ENCODE measurements around the gene RRAS.
A peak's percentile ranks its signal among the peaks of the same experiment; 100 is the strongest.

Gene RRAS

GRCh38 chr19:49682274-49682673, 42.3 kb upstream of the RRAS start:
- Histone ChIP-seq H3K4me1 (peaks cover 12% of the 10 kb centered on the region), H3K27me3 (no peaks in the 10 kb centered on the region), H3K9me3 (no peaks in the 10 kb centered on the region), H3K4me3 (ENCODE audit: low read depth, low read length) (no peak overlapping the region), H3K36me3 (peaks cover 59% of the 10 kb centered on the region)
- no peak for TF ChIP-seq CTCF (IDR thresholded peaks at IDR 0.05; ENCODE audit: low read depth, low read length)
- no peak for DNase-seq

GRCh38 chr19:49681830-49682229, 41.9 kb upstream of the RRAS start:
- DNase-seq, result no peak
- Histone ChIP-seq H3K4me3 (ENCODE audit: low read depth, low read length) (no peak overlapping the region), H3K9me3 (no peaks in the 10 kb centered on the region), H3K27me3 (no peaks in the 10 kb centered on the region), H3K4me1 (peaks cover 12% of the 10 kb centered on the region), H3K36me3 (peaks cover 61% of the 10 kb centered on the region)
- no peak for TF ChIP-seq CTCF (IDR thresholded peaks at IDR 0.05; ENCODE audit: low read depth, low read length)

GRCh38 chr19:49680421-49681351, 40.7 kb upstream of the RRAS start:
- Histone ChIP-seq H3K27me3 (no peaks in the 10 kb centered on the region), H3K9me3 (no peaks in the 10 kb centered on the region), H3K36me3 (peaks cover 53% of the 10 kb centered on the region), H3K4me3 (ENCODE audit: low read depth, low read length) (peak overlapping the region; percentile 46), H3K4me1 (peaks cover 12% of the 10 kb centered on the region)
- peak; percentile 96 for TF ChIP-seq CTCF (IDR thresholded peaks at IDR 0.05; ENCODE audit: low read depth, low read length)
- DNase-seq, result peak; percentile 98

- no peak for TF ChIP-seq CTCF (IDR thresholded peaks at IDR 0.05; ENCODE audit: low read depth, low read length)
- no peak for DNase-seq
- Histone ChIP-seq H3K36me3 (peaks cover 47% of the 10 kb centered on the region), H3K4me3 (ENCODE audit: low read depth, low read length) (peak overlapping the region; percentile 46), H3K27me3 (no peaks in the 10 kb centered on the region), H3K9me3 (no peaks in the 10 kb centered on the region), H3K4me1 (peaks cover 12% of the 10 kb centered on the region)
These were observed 39.9 kb upstream of the RRAS start for GRCh38 chr19:49679771-49680413.

GRCh38 chr19:49678985-49679770, 39.2 kb upstream of the RRAS start:
- Histone ChIP-seq H3K27me3 (no peaks in the 10 kb centered on the region), H3K36me3 (peaks cover 40% of the 10 kb centered on the region), H3K4me1 (peaks cover 12% of the 10 kb centered on the region), H3K4me3 (ENCODE audit: low read depth, low read length) (peak overlapping the region; percentile 15; the same call in 1 of the 2 replicates), H3K9me3 (no peaks in the 10 kb centered on the region)
- no peak for DNase-seq
- TF ChIP-seq CTCF (IDR thresholded peaks at IDR 0.05; ENCODE audit: low read depth, low read length), result no peak
